Activated naive CD8-positive, alpha-beta T cell treated with anti-CD3 and anti-CD28 coated beads, Interleukin-2, amount 10 ng/mL, durations not matched to agents 7 days and 5 days (primary cell): Measurements from ENCODE around the gene CLDN19. TPM values are rescaled to one million over a fixed set of nuclear protein-coding genes. Genes with fewer than 3 reads are reported as not detected.

Experiments
- ATAC-seq: fragments of 150-1000 bp; cut with Tn5 transposase; one replicate; pipeline ENCODE4 v1.10.0; 2021; ENCODE audit warnings: low read depth, moderate library complexity
- POLR2A ChIA-PET: fragments of 350-600 bp; sonication (Branson Sonifier 250); formaldehyde crosslinking; loops from one replicate; lab custom pipeline; 2021; ENCODE audit warnings: antibody characterized with exemption; lab: Charles Lee
- DNase-seq: peaks from one replicate; pipeline ENCODE4 v3.0.0; 2021
- H3K27ac Mint-ChIP-seq: one replicate; pipeline ENCODE4 v1.8.0; 2022; ENCODE audit warnings: mild to moderate bottlenecking, mixed read lengths
- H3K27me3 Mint-ChIP-seq: one replicate; pipeline ENCODE4 v1.8.0; 2022; ENCODE audit warnings: mild to moderate bottlenecking, moderate library complexity, mixed read lengths
- H3K36me3 Mint-ChIP-seq: one replicate; pipeline ENCODE4 v1.8.0; 2021; ENCODE audit warnings: mild to moderate bottlenecking, mixed read lengths
- H3K4me1 Mint-ChIP-seq: one replicate; pipeline ENCODE4 v1.8.0; 2021; ENCODE audit warnings: mixed read lengths
- H3K4me3 Mint-ChIP-seq: one replicate; pipeline ENCODE4 v1.8.0; 2022; ENCODE audit warnings: mild to moderate bottlenecking, moderate library complexity, mixed read lengths
- H3K9me3 Mint-ChIP-seq: one replicate; pipeline ENCODE4 v1.8.0; 2021; ENCODE audit warnings: mixed read lengths
- total RNA-seq, 2 experiments: library from RNA; stranded (reverse); gene quantifications; one replicate each; pipeline ENCODE4 v1.2.3, GENCODE V29; 2021

CLDN19 gene
- total RNA-seq, 2 experiments from 2014 or later, result not detected

DNA sequence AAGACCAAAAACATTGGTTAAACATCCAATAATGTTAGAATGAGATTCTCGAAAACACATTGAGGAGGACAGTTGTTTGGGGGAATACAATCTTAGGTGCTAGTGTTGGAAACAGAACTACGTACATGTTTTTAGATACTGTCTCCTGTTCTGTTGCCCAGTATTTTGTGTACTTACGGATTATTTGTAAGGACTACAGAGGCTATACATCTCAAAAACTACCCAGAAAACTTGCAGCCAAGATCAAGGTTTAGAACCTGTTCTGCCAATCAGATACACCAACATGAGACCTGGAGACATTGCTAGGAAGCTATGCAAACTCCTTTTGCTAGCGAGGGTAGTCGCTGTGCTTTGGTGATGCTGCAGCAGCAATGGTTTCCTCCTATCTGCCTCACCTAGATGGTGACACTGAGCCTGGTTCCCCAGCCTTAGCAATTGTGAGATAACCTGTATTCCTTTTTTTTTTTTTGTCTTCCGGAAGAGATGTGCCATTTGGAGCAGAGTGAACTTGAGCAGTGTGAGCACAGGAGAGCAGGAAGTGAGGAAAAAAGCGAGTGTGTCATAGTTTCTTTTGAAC lies 36.1 kb downstream of the CLDN19 start:
- no peaks in the 10 kb centered on the region for H3K9me3 Mint-ChIP-seq
- no peak overlapping the region for H3K27ac Mint-ChIP-seq
- ATAC-seq (no peak), DNase-seq (no peak)
- H3K4me1 Mint-ChIP-seq, result peaks cover 2% of the 10 kb centered on the region
- H3K4me3 Mint-ChIP-seq, result no peak overlapping the region
- peaks cover 78% of the 10 kb centered on the region for H3K36me3 Mint-ChIP-seq
- POLR2A ChIA-PET, result no interaction called here
- no peaks in the 10 kb centered on the region for H3K27me3 Mint-ChIP-seq

DNA sequence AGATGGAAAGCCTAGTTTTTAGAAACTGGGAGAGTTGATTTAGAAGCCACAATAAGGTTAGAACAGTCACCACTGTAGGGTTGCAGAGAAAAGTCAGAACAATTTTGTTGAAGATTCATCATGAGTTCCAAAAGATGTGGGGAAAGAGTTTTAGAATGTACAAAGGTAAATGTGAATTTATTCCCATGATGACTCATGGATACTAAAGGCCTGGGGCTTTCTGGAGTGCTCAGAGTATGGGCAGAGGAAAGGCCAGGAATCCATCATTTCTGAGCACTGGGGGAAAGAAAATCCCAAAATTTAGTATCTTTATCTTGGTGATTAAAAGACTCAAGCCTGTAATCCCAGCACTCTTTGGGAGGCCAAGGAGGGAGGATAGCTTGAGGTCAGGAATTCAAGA lies 40.0 kb downstream of the CLDN19 start:
- no peak for ATAC-seq
- H3K4me3 Mint-ChIP-seq, result no peak overlapping the region
- no peaks in the 10 kb centered on the region for H3K27me3 Mint-ChIP-seq
- no peak for DNase-seq
- H3K36me3 Mint-ChIP-seq, result peaks cover 75% of the 10 kb centered on the region
- no peak overlapping the region for H3K27ac Mint-ChIP-seq
- H3K4me1 Mint-ChIP-seq, result peaks cover 9% of the 10 kb centered on the region
- no peaks in the 10 kb centered on the region for H3K9me3 Mint-ChIP-seq
- POLR2A ChIA-PET, result no interaction called here

- Mint-ChIP-seq H3K27ac (peak overlapping the region; percentile 5), H3K4me1 (peaks cover 17% of the 10 kb centered on the region), H3K27me3 (no peaks in the 10 kb centered on the region), H3K36me3 (peaks cover 70% of the 10 kb centered on the region), H3K4me3 (no peak overlapping the region), H3K9me3 (no peaks in the 10 kb centered on the region)
- ATAC-seq (no peak), DNase-seq (no peak)
- POLR2A ChIA-PET, result no interaction called here
Measured at GRCh38 chr1:42698081-42698813, 41.8 kb downstream of the CLDN19 start.

- Mint-ChIP-seq H3K27me3 (no peaks in the 10 kb centered on the region), H3K36me3 (peaks cover 37% of the 10 kb centered on the region), H3K4me3 (no peak overlapping the region), H3K9me3 (no peaks in the 10 kb centered on the region), H3K4me1 (peaks cover 60% of the 10 kb centered on the region), H3K27ac (peak overlapping the region; percentile 20)
- ATAC-seq (no peak), DNase-seq (no peak)
- POLR2A ChIA-PET, result interaction anchor here (3.7 kb wide), 1 partner anchor 10 kb away, joined by 17 read pairs; the partner anchor contains the start of gene YBX1
Measured at GRCh38 chr1:42692911-42693310, 47.1 kb downstream of the CLDN19 start.

GRCh38 chr1:42692461-42692860 lies 47.6 kb downstream of the CLDN19 start:
- Mint-ChIP-seq H3K4me3 (no peak overlapping the region), H3K27ac (peak overlapping the region; percentile 1), H3K4me1 (peaks cover 65% of the 10 kb centered on the region), H3K36me3 (peaks cover 38% of the 10 kb centered on the region), H3K9me3 (no peaks in the 10 kb centered on the region), H3K27me3 (no peaks in the 10 kb centered on the region)
- DNase-seq (no peak), ATAC-seq (no peak)
- POLR2A ChIA-PET, result interaction anchor here (3.7 kb wide), 1 partner anchor 10 kb away, joined by 17 read pairs; the partner anchor contains the start of gene YBX1

- Mint-ChIP-seq H3K9me3 (no peaks in the 10 kb centered on the region), H3K4me1 (peaks cover 71% of the 10 kb centered on the region), H3K36me3 (peaks cover 34% of the 10 kb centered on the region), H3K27ac (no peak overlapping the region), H3K4me3 (no peak overlapping the region), H3K27me3 (no peaks in the 10 kb centered on the region)
- POLR2A ChIA-PET, result interaction anchor here (1.5 kb wide), 1 partner anchor 9 kb away, joined by 10 read pairs; the partner anchor contains the start of gene YBX1
- ATAC-seq (no peak), DNase-seq (no peak)
Measured at GRCh38 chr1:42691157-42691498, 48.9 kb downstream of the CLDN19 start.

- DNase-seq (no peak), ATAC-seq (no peak)
- Mint-ChIP-seq H3K36me3 (peaks cover 30% of the 10 kb centered on the region), H3K27ac (no peak overlapping the region), H3K27me3 (no peaks in the 10 kb centered on the region), H3K9me3 (no peaks in the 10 kb centered on the region), H3K4me1 (peaks cover 74% of the 10 kb centered on the region), H3K4me3 (peak overlapping the region; percentile 0)
- POLR2A ChIA-PET, result interaction anchor here (1.5 kb wide), 1 partner anchor 9 kb away, joined by 10 read pairs; the partner anchor contains the start of gene YBX1
Measured at GRCh38 chr1:42690477-42691156, 49.4 kb downstream of the CLDN19 start.

DNA sequence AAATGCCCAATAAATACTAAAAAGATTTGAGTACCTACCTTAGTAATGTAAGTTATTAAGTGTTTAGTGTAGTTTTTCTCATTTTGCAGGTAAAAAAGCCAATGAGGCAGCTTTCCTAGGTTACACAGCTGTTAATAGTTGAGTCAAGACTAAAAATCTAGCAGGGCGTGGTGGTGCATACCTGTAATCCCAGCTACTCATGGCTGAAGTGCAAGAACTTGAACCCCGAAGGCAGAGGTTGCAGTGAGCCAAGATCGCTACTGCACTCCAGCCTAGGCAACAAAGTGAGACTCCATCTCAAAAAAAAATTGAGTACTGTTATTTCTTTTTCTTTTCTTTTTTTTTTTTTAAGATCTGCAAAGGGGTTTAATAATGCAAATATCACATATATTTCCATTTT lies 50.1 kb downstream of the CLDN19 start:
- no peak for DNase-seq
- POLR2A ChIA-PET, result no interaction called here
- H3K27ac Mint-ChIP-seq, result no peak overlapping the region
- no peaks in the 10 kb centered on the region for H3K27me3 Mint-ChIP-seq
- H3K9me3 Mint-ChIP-seq, result no peaks in the 10 kb centered on the region
- peaks cover 28% of the 10 kb centered on the region for H3K36me3 Mint-ChIP-seq
- H3K4me3 Mint-ChIP-seq, result no peak overlapping the region
- H3K4me1 Mint-ChIP-seq, result peaks cover 76% of the 10 kb centered on the region
- no peak for ATAC-seq

DNA sequence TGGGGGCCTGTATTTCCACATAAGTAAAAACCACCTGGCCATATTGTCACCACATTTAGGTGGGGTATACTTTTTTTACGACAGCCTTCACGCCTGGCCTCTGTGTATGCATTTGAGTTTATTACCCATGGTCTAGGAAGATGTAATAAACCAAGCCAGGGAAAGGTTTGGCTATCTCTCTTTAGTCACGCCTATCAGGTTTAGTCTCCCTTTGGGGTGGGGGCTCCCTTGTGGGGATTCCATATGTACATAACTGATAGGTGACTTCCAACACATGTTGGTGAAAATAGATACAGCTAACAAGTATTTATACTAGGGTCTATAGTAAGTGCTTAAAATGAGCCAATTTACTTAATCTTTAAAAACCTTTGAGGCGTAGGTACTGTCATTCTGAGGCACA lies 53.6 kb downstream of the CLDN19 start:
- H3K9me3 Mint-ChIP-seq, result no peaks in the 10 kb centered on the region
- peaks cover 68% of the 10 kb centered on the region for H3K4me1 Mint-ChIP-seq
- peaks cover 33% of the 10 kb centered on the region for H3K36me3 Mint-ChIP-seq
- POLR2A ChIA-PET, result no interaction called here
- DNase-seq (no peak), ATAC-seq (no peak)
- H3K27me3 Mint-ChIP-seq, result no peaks in the 10 kb centered on the region
- no peak overlapping the region for H3K27ac Mint-ChIP-seq
- peak overlapping the region; percentile 44 for H3K4me3 Mint-ChIP-seq

DNA sequence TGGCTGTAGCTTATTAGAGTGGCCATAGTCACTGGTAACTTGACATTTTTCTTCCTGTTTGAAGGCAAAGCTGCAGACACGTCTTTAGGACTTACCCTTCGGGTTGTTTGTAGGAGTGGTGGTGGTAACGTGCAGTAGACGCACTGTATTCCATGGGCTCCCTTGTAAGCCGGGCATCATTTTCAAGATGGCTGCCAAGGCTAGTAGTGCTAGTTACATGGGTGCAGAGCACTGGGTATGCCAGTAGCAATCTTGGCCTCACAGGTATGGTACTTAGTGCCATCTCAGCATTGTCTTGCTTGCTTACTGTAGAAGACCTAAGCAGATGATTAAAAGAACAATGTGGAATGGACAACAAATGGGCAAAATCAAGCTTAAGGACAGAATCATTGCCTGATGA lies 55.9 kb downstream of the CLDN19 start:
- H3K27me3 Mint-ChIP-seq, result no peaks in the 10 kb centered on the region
- H3K27ac Mint-ChIP-seq, result peak overlapping the region; percentile 88
- peak overlapping the region; percentile 95 for H3K4me3 Mint-ChIP-seq
- no peaks in the 10 kb centered on the region for H3K9me3 Mint-ChIP-seq
- peaks cover 34% of the 10 kb centered on the region for H3K36me3 Mint-ChIP-seq
- ATAC-seq (no peak), DNase-seq (no peak)
- H3K4me1 Mint-ChIP-seq, result peaks cover 57% of the 10 kb centered on the region
- POLR2A ChIA-PET, result interaction anchor here (3.0 to 4.7 kb wide), 5 partner anchors 10 to 162 kb away, joined by 11 to 42 read pairs (median 32); partner anchors contain the start of genes C1orf50, P3H1, PPIH and ZNF691

Other genes with a start within 250 kb of the CLDN19 start
- gene PPIH, start 81.8 kb downstream of the CLDN19 start, total RNA-seq, result 10 to 100 TPM; 90.3 to 98.6 TPM
- 100 to 1,000 TPM; 529 to 531 TPM for gene YBX1, start 57.8 kb downstream of the CLDN19 start, total RNA-seq
- gene P3H1, start 26.8 kb upstream of the CLDN19 start, total RNA-seq, result 10 to 100 TPM; 44.1 to 49.9 TPM
- gene C1orf50, start 27.0 kb upstream of the CLDN19 start, total RNA-seq, result 10 to 100 TPM; 10.4 to 10.9 TPM
- under 1 TPM; 0.22 to 0.48 TPM for gene TMEM269, start 44.8 kb upstream of the CLDN19 start, total RNA-seq
- gene ERMAP, start 76.9 kb upstream of the CLDN19 start, total RNA-seq, result 1 to 10 TPM; 3.9 to 5.0 TPM
- 10 to 100 TPM; 15.8 to 18.1 TPM for gene SVBP, start 77.2 kb upstream of the CLDN19 start, total RNA-seq
- 10 to 100 TPM; 12.2 to 14.1 TPM for gene ZNF691, start 106.4 kb upstream of the CLDN19 start, total RNA-seq
- 10 to 100 TPM; 80.8 to 82.3 TPM for gene SLC2A1, start 218.6 kb upstream of the CLDN19 start, total RNA-seq